ENCODE measurements around the gene ATP11B. TPM values are rescaled to one million over a fixed set of nuclear protein-coding genes. Genes with fewer than 3 reads are reported as not detected.

Gene ATP11B
- total RNA-seq, 1 donor from 2014 or later, result 73.2 TPM

DNA sequence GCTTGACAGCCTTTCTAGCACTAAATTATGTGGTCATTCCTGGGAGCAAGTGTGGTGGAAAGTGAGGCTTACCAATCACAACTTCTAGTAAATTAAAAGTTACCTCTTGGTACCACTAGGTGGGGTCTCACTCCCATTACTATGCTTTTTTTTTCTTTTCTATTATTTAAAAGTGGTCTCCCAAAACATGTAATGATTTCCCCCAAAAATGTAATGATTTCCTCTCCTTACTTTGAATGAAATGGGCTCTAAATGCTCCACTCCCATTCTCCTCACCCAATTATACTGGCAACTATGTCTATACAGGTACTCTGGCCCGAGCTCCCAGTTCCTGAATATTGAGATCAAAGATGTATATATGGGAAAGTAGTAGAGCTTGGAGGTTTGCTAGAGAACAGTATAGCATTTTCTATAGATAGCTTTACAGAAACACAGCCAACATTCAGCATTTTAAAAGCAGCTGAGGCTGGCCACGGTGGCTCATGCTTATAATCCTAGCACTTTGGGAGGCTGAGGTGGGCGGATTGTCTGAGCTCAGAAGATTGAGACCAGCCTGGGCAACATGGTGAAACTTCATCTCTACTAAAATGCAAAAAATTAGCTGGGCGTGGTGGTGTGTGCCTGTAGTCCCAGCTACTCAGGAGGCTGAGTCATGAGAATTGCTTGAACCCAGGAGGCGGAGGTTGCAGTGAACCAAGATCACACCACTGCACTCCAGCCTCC is 116.2 kb downstream of the ATP11B start:
- peak overlapping the region; percentile 41 for H3K27ac Mint-ChIP-seq (ENCODE audit: unreplicated experiment)
- H3K4me3 Mint-ChIP-seq (ENCODE audit: unreplicated experiment), result no peak overlapping the region
- no peak for DNase-seq (ENCODE audit: low spot score)
- no peaks in the 10 kb centered on the region for H3K9me3 Mint-ChIP-seq (ENCODE audit: low read depth)
- no peaks in the 10 kb centered on the region for H3K4me1 Mint-ChIP-seq (ENCODE audit: low read depth)
- H3K36me3 Mint-ChIP-seq (ENCODE audit: low read depth), result peaks cover 6% of the 10 kb centered on the region
- peak; percentile 85 for TF ChIP-seq CTCF (IDR thresholded peaks at IDR 0.05)
- no peaks in the 10 kb centered on the region for H3K27me3 Mint-ChIP-seq (ENCODE audit: low read depth)

- Mint-ChIP-seq H3K4me3 (ENCODE audit: unreplicated experiment) (no peak overlapping the region), H3K27me3 (ENCODE audit: low read depth) (no peaks in the 10 kb centered on the region), H3K36me3 (ENCODE audit: low read depth) (peaks cover 7% of the 10 kb centered on the region), H3K27ac (ENCODE audit: unreplicated experiment) (peak overlapping the region; percentile 10), H3K9me3 (ENCODE audit: low read depth) (no peaks in the 10 kb centered on the region), H3K4me1 (ENCODE audit: low read depth) (no peaks in the 10 kb centered on the region)
- no peak for DNase-seq (ENCODE audit: low spot score)
- no peak for TF ChIP-seq CTCF (IDR thresholded peaks at IDR 0.05)
These were observed 117.9 kb downstream of the ATP11B start for GRCh38 chr3:182910936-182911781.

GRCh38 chr3:182911782-182912111 is 118.4 kb downstream of the ATP11B start:
- H3K27me3 Mint-ChIP-seq (ENCODE audit: low read depth), result no peaks in the 10 kb centered on the region
- no peaks in the 10 kb centered on the region for H3K4me1 Mint-ChIP-seq (ENCODE audit: low read depth)
- H3K27ac Mint-ChIP-seq (ENCODE audit: unreplicated experiment), result peak overlapping the region; percentile 10
- no peaks in the 10 kb centered on the region for H3K9me3 Mint-ChIP-seq (ENCODE audit: low read depth)
- H3K4me3 Mint-ChIP-seq (ENCODE audit: unreplicated experiment), result no peak overlapping the region
- no peak for TF ChIP-seq CTCF (IDR thresholded peaks at IDR 0.05)
- no peak for DNase-seq (ENCODE audit: low spot score)
- peaks cover 5% of the 10 kb centered on the region for H3K36me3 Mint-ChIP-seq (ENCODE audit: low read depth)

- Mint-ChIP-seq H3K27ac (ENCODE audit: unreplicated experiment) (no peak overlapping the region), H3K4me3 (ENCODE audit: unreplicated experiment) (no peak overlapping the region), H3K4me1 (ENCODE audit: low read depth) (no peaks in the 10 kb centered on the region), H3K27me3 (ENCODE audit: low read depth) (no peaks in the 10 kb centered on the region), H3K9me3 (ENCODE audit: low read depth) (no peaks in the 10 kb centered on the region), H3K36me3 (ENCODE audit: low read depth) (peaks cover 5% of the 10 kb centered on the region)
- no peak for DNase-seq (ENCODE audit: low spot score)
- TF ChIP-seq CTCF (IDR thresholded peaks at IDR 0.05), result no peak
These were observed 119.2 kb downstream of the ATP11B start for GRCh38 chr3:182912474-182912873.

DNA sequence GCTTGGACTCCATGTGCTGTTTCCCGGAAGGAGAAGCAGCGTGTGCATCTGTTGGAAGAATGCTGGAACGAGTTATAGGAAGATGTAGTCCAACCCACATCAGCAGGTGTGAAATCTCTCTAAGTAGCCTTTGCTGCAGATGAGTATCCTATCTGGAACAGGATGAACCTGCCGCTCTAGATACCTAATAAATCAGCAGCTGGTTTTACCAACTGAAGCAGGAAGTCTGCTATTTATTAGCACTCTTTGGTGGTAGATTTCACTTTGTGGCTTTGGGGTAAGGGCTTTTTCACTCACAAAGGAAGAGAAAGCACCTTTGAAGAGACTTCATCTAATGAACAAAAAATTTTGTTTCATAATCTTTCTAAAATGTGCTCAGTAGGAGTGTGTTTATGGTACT is 120.6 kb downstream of the ATP11B start:
- TF ChIP-seq CTCF (IDR thresholded peaks at IDR 0.05), result no peak
- H3K27me3 Mint-ChIP-seq (ENCODE audit: low read depth), result no peaks in the 10 kb centered on the region
- H3K9me3 Mint-ChIP-seq (ENCODE audit: low read depth), result no peaks in the 10 kb centered on the region
- H3K4me3 Mint-ChIP-seq (ENCODE audit: unreplicated experiment), result no peak overlapping the region
- H3K36me3 Mint-ChIP-seq (ENCODE audit: low read depth), result peaks cover 5% of the 10 kb centered on the region
- no peak for DNase-seq (ENCODE audit: low spot score)
- H3K4me1 Mint-ChIP-seq (ENCODE audit: low read depth), result no peaks in the 10 kb centered on the region
- no peak overlapping the region for H3K27ac Mint-ChIP-seq (ENCODE audit: unreplicated experiment)
